ENCODE measurements around the gene HEATR3.

HEATR3 gene

GRCh38 chr16:50133214-50133613 lies 67.4 kb downstream of the HEATR3 start:
- no peak overlapping the region for H3K4me3 ChIP-seq (ENCODE audit: low read depth, low read length)
- DNase-seq (ENCODE audit: low read depth), result no peak
- no peak for TF ChIP-seq CTCF (IDR thresholded peaks at IDR 0.05; ENCODE audit: low read depth, low read length, missing control alignments)

GRCh38 chr16:50136399-50136798 lies 70.6 kb downstream of the HEATR3 start:
- peak; percentile 35 for TF ChIP-seq CTCF (IDR thresholded peaks at IDR 0.05; ENCODE audit: low read depth, low read length, missing control alignments)
- no peak for DNase-seq (ENCODE audit: low read depth)
- H3K4me3 ChIP-seq (ENCODE audit: low read depth, low read length), result no peak overlapping the region

GRCh38 chr16:50137268-50137667 lies 71.5 kb downstream of the HEATR3 start:
- no peak for DNase-seq (ENCODE audit: low read depth)
- no peak for TF ChIP-seq CTCF (IDR thresholded peaks at IDR 0.05; ENCODE audit: low read depth, low read length, missing control alignments)
- H3K4me3 ChIP-seq (ENCODE audit: low read depth, low read length), result no peak overlapping the region

- DNase-seq (ENCODE audit: low read depth), result no peak
Measured at GRCh38 chr16:50139580-50139979, 73.8 kb downstream of the HEATR3 start.

GRCh38 chr16:50144211-50144610 lies 78.4 kb downstream of the HEATR3 start:
- no peak overlapping the region for H3K4me3 ChIP-seq (ENCODE audit: low read depth, low read length)
- TF ChIP-seq CTCF (IDR thresholded peaks at IDR 0.05; ENCODE audit: low read depth, low read length, missing control alignments), result no peak
- no peak for DNase-seq (ENCODE audit: low read depth)

More at GRCh38 chr16:50139580-50139979, 73.8 kb downstream of the HEATR3 start:
- TF ChIP-seq CTCF (IDR thresholded peaks at IDR 0.05; ENCODE audit: low read depth, low read length, missing control alignments), result no peak
- H3K4me3 ChIP-seq (ENCODE audit: low read depth, low read length), result no peak overlapping the region

- DNase-seq (ENCODE audit: low read depth), result no peak
- no peak for TF ChIP-seq CTCF (IDR thresholded peaks at IDR 0.05; ENCODE audit: low read depth, low read length, missing control alignments)
Measured at GRCh38 chr16:50146479-50147435, 81.0 kb downstream of the HEATR3 start.

More at GRCh38 chr16:50146479-50147435, 81.0 kb downstream of the HEATR3 start:
- no peak overlapping the region for H3K4me3 ChIP-seq (ENCODE audit: low read depth, low read length)
